Fibroblast of lung (primary cell): ENCODE data around the gene USP13. TPM values are rescaled to one million over a fixed set of nuclear protein-coding genes. Genes with fewer than 3 reads are reported as not detected.

ENCODE experiments used
- DNase-seq, 2 donors: peaks; one replicate each; pipeline versions ENCODE4 v3.0.0 to v3.0.0-alpha.2; 2010; ENCODE audit warnings: low read depth in 2 of 2
- H2AFZ ChIP-seq: 2 replicates; pipeline ENCODE4 v1.5.1; 2012; ENCODE audit warnings: low read length, control low read depth, inconsistent platforms
- H3K27ac ChIP-seq: 2 replicates; pipeline ENCODE4 v1.5.1; 2011; ENCODE audit warnings: low read length, control low read depth; ENCODE audit not compliant: insufficient read depth
- H3K27me3 ChIP-seq: 2 replicates; pipeline ENCODE4 v1.5.1; 2011; ENCODE audit warnings: mild to moderate bottlenecking, low read length; ENCODE audit not compliant: control insufficient read depth, insufficient read depth
- H3K36me3 ChIP-seq: 2 replicates; pipeline ENCODE4 v1.5.1; 2011; ENCODE audit warnings: low read length; ENCODE audit not compliant: control insufficient read depth, insufficient read depth
- H3K4me1 ChIP-seq: 2 replicates; pipeline ENCODE4 v1.5.1; 2011; ENCODE audit warnings: low read length; ENCODE audit not compliant: control insufficient read depth, insufficient read depth; ENCODE audit errors: extremely low read depth
- H3K4me2 ChIP-seq: 2 replicates; pipeline ENCODE4 v1.5.1; 2011; ENCODE audit warnings: low read length, control low read depth; ENCODE audit not compliant: insufficient read depth; ENCODE audit errors: extremely low read depth
- H3K4me3 ChIP-seq, 4 experiments: fragments of 200-600 bp in 1 of 4; sonication (generic) in 1 of 4; replicated peaks in 1 of 4; 2 replicates each; pipeline ENCODE4 v1.5.1; 2011 to 2016; ENCODE audit warnings: low read length in 4 of 4, low read depth in 3 of 4, mild to moderate bottlenecking in 3 of 4, control low read depth in 2 of 4, inconsistent platforms in 1 of 4, mixed read lengths in 1 of 4; ENCODE audit not compliant: insufficient read depth in 1 of 4; ENCODE audit errors: control extremely low read depth in 1 of 4
- H3K79me2 ChIP-seq: 2 replicates; pipeline ENCODE4 v1.5.1; 2012; ENCODE audit warnings: mild to moderate bottlenecking, low read length, inconsistent platforms; ENCODE audit not compliant: control insufficient read depth, insufficient read depth
- H3K9ac ChIP-seq: 2 replicates; pipeline ENCODE4 v1.5.1; 2011; ENCODE audit warnings: mild to moderate bottlenecking, low read length, control low read depth; ENCODE audit not compliant: insufficient read depth
- H3K9me3 ChIP-seq: 2 replicates; pipeline ENCODE4 v1.5.1; 2012; ENCODE audit warnings: low read depth, low read length; ENCODE audit not compliant: control insufficient read depth, insufficient read depth
- H4K20me1 ChIP-seq: 2 replicates; pipeline ENCODE4 v1.5.1; 2011; ENCODE audit warnings: low read length; ENCODE audit not compliant: control insufficient read depth, insufficient read depth; ENCODE audit errors: extremely low read depth
- EZH2 ChIP-seq: IDR thresholded peaks from 2 replicates; pipeline ENCODE4 v1.5.1; 2012; ENCODE audit warnings: low read length, control low read depth, mild to moderate bottlenecking; ENCODE audit errors: missing control alignments
- polyA plus RNA-seq, 2 donors: library from polyadenylated mRNA; depleted of rRNA in 1 of 2; stranded (reverse) in 1 of 2; unstranded in 1 of 2; fragments of >200 nt; gene quantifications; 2 replicates each; pipeline ENCODE4 v1.2.1, GENCODE V29; 2011 to 2012; ENCODE audit warnings: missing spikeins in 1 of 2
- total RNA-seq: library from RNA; depleted of rRNA; stranded (reverse); fragments of >200 nt; gene quantifications from 2 replicates; pipeline ENCODE4 v1.2.1, GENCODE V29; 2014
- TF ChIP-seq, protein P1 (sequence below), 2 donors: IDR thresholded peaks in 1 of 2; conservative IDR thresholded peaks in 1 of 2; 1 replicate in 1 of 2; 2 replicates in 1 of 2; pipeline ENCODE4 v1.5.1; 2011 to 2012; ENCODE audit warnings: low read length in 2 of 2, control low read depth in 1 of 2, inconsistent platforms in 1 of 2, low read depth in 1 of 2, mild to moderate bottlenecking in 1 of 2

The USP13 gene
- total and polyA plus RNA-seq, 2 donors (not counting 1 experiment from before 2014, with no cell fraction given) = 11.7 to 15.7 TPM

GRCh38 chr3:179828738-179829137 lies 175.9 kb downstream of the USP13 start:
- H3K27me3 ChIP-seq = peaks cover 3% of the 10 kb centered on the region
- H3K9me3 ChIP-seq = no peaks in the 10 kb centered on the region
- H3K4me2 ChIP-seq = no peak overlapping the region
- H3K4me3 ChIP-seq = no peak overlapping the region
- H3K36me3 ChIP-seq = no peaks in the 10 kb centered on the region
- no peak overlapping the region for H3K9ac ChIP-seq
- H3K27ac ChIP-seq = no peak overlapping the region
- H4K20me1 ChIP-seq = no peaks in the 10 kb centered on the region
- no peak for DNase-seq
- H3K4me1 ChIP-seq = no peaks in the 10 kb centered on the region
- H2AFZ ChIP-seq = no peak overlapping the region
- TF ChIP-seq EZH2 = no peak
- TF ChIP-seq, protein P1, sequence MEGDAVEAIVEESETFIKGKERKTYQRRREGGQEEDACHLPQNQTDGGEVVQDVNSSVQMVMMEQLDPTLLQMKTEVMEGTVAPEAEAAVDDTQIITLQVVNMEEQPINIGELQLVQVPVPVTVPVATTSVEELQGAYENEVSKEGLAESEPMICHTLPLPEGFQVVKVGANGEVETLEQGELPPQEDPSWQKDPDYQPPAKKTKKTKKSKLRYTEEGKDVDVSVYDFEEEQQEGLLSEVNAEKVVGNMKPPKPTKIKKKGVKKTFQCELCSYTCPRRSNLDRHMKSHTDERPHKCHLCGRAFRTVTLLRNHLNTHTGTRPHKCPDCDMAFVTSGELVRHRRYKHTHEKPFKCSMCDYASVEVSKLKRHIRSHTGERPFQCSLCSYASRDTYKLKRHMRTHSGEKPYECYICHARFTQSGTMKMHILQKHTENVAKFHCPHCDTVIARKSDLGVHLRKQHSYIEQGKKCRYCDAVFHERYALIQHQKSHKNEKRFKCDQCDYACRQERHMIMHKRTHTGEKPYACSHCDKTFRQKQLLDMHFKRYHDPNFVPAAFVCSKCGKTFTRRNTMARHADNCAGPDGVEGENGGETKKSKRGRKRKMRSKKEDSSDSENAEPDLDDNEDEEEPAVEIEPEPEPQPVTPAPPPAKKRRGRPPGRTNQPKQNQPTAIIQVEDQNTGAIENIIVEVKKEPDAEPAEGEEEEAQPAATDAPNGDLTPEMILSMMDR (conservative IDR thresholded peaks at IDR 0.05 in 1 of 2, IDR thresholded peaks at IDR 0.05 in 1 of 2; ENCODE audit: low read depth in 1 of 2, low read length in 2 of 2) = no peak
- H3K79me2 ChIP-seq = no peaks in the 10 kb centered on the region

DNA sequence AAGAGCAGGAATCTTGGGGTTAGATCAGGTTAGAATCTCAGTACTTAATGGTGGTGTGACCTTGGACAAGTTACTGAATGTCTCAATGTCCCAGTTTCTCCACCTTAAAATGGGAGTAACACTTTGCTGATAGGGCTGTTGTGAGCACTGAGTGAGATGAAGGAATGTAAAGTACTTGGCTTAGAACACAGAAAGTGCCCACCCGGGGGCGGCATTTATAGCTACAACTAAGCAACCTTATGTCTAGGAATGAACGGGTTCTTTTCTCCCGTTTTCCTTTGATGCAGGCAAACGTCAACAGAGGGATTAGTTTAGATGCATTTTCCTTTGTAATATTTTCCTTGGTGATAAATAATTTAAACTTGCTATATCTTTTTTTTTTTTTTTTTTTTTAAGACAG lies 176.6 kb downstream of the USP13 start:
- TF ChIP-seq, protein P1 (conservative IDR thresholded peaks at IDR 0.05 in 1 of 2, IDR thresholded peaks at IDR 0.05 in 1 of 2; ENCODE audit: low read depth in 1 of 2, low read length in 2 of 2) = no peak
- no peak for TF ChIP-seq EZH2
- H3K4me3 ChIP-seq = no peak overlapping the region
- H3K4me2 ChIP-seq = no peak overlapping the region
- H3K79me2 ChIP-seq = no peaks in the 10 kb centered on the region
- peaks cover 3% of the 10 kb centered on the region for H3K27me3 ChIP-seq
- no peaks in the 10 kb centered on the region for H3K4me1 ChIP-seq
- no peak overlapping the region for H3K9ac ChIP-seq
- H2AFZ ChIP-seq = no peak overlapping the region
- DNase-seq = no peak
- no peaks in the 10 kb centered on the region for H3K9me3 ChIP-seq
- no peaks in the 10 kb centered on the region for H4K20me1 ChIP-seq
- H3K36me3 ChIP-seq = no peaks in the 10 kb centered on the region
- H3K27ac ChIP-seq = no peak overlapping the region

- no peak overlapping the region for H3K4me2 ChIP-seq
- H3K27me3 ChIP-seq = no peaks in the 10 kb centered on the region
- no peak overlapping the region for H3K9ac ChIP-seq
- no peak overlapping the region for H3K4me3 ChIP-seq
- H2AFZ ChIP-seq = no peak overlapping the region
- no peaks in the 10 kb centered on the region for H3K79me2 ChIP-seq
- H4K20me1 ChIP-seq = no peaks in the 10 kb centered on the region
- H3K36me3 ChIP-seq = no peaks in the 10 kb centered on the region
- H3K4me1 ChIP-seq = no peaks in the 10 kb centered on the region
- no peak for TF ChIP-seq EZH2
- TF ChIP-seq, protein P1 (conservative IDR thresholded peaks at IDR 0.05 in 1 of 2, IDR thresholded peaks at IDR 0.05 in 1 of 2; ENCODE audit: low read depth in 1 of 2, low read length in 2 of 2) = no peak
- no peak overlapping the region for H3K27ac ChIP-seq
- no peak for DNase-seq
- no peaks in the 10 kb centered on the region for H3K9me3 ChIP-seq
Observed at GRCh38 chr3:179832333-179832854, 179.6 kb downstream of the USP13 start.
